ENCODE results near the gene PIK3R6.

DNA sequence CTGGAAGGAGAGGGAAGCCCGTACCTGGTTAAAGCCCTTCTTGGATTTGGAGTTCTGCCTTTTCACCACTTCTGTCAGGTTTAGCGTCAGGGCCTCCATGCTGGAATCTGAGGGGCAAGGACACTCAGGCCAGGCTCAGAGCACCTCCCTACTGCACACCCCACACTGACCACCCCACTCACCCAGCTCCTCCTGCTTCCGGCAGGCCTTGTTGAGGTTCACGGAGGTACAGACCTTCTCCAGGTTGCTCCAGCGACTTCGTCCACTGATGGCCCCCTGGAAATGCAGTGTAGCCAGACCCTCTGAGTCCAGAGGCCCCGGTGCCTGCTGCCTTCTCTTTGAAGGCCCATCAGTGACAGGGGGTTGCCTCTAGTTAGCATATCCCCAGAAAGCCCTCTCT is 14.1 kb upstream of the PIK3R6 start:
- TF ChIP-seq, protein P1, sequence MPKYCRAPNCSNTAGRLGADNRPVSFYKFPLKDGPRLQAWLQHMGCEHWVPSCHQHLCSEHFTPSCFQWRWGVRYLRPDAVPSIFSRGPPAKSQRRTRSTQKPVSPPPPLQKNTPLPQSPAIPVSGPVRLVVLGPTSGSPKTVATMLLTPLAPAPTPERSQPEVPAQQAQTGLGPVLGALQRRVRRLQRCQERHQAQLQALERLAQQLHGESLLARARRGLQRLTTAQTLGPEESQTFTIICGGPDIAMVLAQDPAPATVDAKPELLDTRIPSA (CRISPR knock-in tag; IDR thresholded peaks at IDR 0.05; ENCODE audit: borderline replicate concordance) = no peak
- TF ChIP-seq SMARCC2 (IDR thresholded peaks at IDR 0.05) (no peak), POLR2A (IDR thresholded peaks at IDR 0.05; ENCODE audit: insufficient read depth in 1 of 2, low read depth in 2 of 2, low read length in 2 of 2) (no peak), CREM (IDR thresholded peaks at IDR 0.05) (no peak), CREM (CRISPR knock-in tag; IDR thresholded peaks at IDR 0.05) (no peak), ZNF891 (CRISPR knock-in tag; IDR thresholded peaks at IDR 0.05) (no peak), ZNF530 (CRISPR knock-in tag; IDR thresholded peaks at IDR 0.05; ENCODE audit: low read depth) (no peak), SRSF1 (optimal IDR thresholded peaks at IDR 0.05; ENCODE audit: low read depth, low read length) (no peak), ATF7 (IDR thresholded peaks at IDR 0.05) (no peak), ATF7 (CRISPR knock-in tag; IDR thresholded peaks at IDR 0.05) (no peak), TP53 (CRISPR knock-in tag; conservative IDR thresholded peaks at IDR 0.05) (no peak), SP1 (IDR thresholded peaks at IDR 0.05) (no peak), SP1 (CRISPR knock-in tag; IDR thresholded peaks at IDR 0.05) (no peak), YY1 (IDR thresholded peaks at IDR 0.05; ENCODE audit: insufficient read depth, insufficient replicate concordance, low read depth, low read length) (no peak)
- TF ChIP-seq, protein P2, sequence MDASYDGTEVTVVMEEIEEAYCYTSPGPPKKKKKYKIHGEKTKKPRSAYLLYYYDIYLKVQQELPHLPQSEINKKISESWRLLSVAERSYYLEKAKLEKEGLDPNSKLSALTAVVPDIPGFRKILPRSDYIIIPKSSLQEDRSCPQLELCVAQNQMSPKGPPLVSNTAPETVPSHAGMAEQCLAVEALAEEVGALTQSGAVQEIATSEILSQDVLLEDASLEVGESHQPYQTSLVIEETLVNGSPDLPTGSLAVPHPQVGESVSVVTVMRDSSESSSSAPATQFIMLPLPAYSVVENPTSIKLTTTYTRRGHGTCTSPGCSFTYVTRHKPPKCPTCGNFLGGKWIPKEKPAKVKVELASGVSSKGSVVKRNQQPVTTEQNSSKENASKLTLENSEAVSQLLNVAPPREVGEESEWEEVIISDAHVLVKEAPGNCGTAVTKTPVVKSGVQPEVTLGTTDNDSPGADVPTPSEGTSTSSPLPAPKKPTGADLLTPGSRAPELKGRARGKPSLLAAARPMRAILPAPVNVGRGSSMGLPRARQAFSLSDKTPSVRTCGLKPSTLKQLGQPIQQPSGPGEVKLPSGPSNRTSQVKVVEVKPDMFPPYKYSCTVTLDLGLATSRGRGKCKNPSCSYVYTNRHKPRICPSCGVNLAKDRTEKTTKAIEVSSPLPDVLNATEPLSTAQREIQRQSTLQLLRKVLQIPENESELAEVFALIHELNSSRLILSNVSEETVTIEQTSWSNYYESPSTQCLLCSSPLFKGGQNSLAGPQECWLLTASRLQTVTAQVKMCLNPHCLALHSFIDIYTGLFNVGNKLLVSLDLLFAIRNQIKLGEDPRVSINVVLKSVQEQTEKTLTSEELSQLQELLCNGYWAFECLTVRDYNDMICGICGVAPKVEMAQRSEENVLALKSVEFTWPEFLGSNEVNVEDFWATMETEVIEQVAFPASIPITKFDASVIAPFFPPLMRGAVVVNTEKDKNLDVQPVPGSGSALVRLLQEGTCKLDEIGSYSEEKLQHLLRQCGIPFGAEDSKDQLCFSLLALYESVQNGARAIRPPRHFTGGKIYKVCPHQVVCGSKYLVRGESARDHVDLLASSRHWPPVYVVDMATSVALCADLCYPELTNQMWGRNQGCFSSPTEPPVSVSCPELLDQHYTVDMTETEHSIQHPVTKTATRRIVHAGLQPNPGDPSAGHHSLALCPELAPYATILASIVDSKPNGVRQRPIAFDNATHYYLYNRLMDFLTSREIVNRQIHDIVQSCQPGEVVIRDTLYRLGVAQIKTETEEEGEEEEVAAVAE (CRISPR knock-in tag; IDR thresholded peaks at IDR 0.05; ENCODE audit: borderline replicate concordance) = no peak
- TF ChIP-seq, protein P3, sequence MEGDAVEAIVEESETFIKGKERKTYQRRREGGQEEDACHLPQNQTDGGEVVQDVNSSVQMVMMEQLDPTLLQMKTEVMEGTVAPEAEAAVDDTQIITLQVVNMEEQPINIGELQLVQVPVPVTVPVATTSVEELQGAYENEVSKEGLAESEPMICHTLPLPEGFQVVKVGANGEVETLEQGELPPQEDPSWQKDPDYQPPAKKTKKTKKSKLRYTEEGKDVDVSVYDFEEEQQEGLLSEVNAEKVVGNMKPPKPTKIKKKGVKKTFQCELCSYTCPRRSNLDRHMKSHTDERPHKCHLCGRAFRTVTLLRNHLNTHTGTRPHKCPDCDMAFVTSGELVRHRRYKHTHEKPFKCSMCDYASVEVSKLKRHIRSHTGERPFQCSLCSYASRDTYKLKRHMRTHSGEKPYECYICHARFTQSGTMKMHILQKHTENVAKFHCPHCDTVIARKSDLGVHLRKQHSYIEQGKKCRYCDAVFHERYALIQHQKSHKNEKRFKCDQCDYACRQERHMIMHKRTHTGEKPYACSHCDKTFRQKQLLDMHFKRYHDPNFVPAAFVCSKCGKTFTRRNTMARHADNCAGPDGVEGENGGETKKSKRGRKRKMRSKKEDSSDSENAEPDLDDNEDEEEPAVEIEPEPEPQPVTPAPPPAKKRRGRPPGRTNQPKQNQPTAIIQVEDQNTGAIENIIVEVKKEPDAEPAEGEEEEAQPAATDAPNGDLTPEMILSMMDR (CRISPR knock-in tag; IDR thresholded peaks at IDR 0.05) = no peak
- TF ChIP-seq, protein P4, sequence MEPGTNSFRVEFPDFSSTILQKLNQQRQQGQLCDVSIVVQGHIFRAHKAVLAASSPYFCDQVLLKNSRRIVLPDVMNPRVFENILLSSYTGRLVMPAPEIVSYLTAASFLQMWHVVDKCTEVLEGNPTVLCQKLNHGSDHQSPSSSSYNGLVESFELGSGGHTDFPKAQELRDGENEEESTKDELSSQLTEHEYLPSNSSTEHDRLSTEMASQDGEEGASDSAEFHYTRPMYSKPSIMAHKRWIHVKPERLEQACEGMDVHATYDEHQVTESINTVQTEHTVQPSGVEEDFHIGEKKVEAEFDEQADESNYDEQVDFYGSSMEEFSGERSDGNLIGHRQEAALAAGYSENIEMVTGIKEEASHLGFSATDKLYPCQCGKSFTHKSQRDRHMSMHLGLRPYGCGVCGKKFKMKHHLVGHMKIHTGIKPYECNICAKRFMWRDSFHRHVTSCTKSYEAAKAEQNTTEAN (CRISPR knock-in tag; conservative IDR thresholded peaks at IDR 0.05) = no peak

Data from HepG2 (cell line).